ENCODE results near the gene PCSK6.

PCSK6 gene

GRCh38 chr15:101526442-101526841, 36.9 kb upstream of the PCSK6 start:
- no peak overlapping the region for H3K4me3 ChIP-seq
- H3K36me3 ChIP-seq = no peaks in the 10 kb centered on the region
- H3K27me3 ChIP-seq = peaks cover 0 to 13% of the 10 kb centered on the region in 2 donors
- H3K4me1 ChIP-seq = no peaks in the 10 kb centered on the region
- DNase-seq = no peak
- H3K9me3 ChIP-seq = peaks cover 0 to 3% (median 0%) of the 10 kb centered on the region in 3 donors
- intact Hi-C loops (cut with DNase I; ENCODE audit: low total_unique reads) = no loop called here
- TF ChIP-seq CTCF (IDR thresholded peaks at IDR 0.05) = no peak
- H3K27ac ChIP-seq = no peak overlapping the region

GRCh38 chr15:101526021-101526420, 36.5 kb upstream of the PCSK6 start:
- H3K9me3 ChIP-seq = peaks cover 0 to 3% (median 0%) of the 10 kb centered on the region in 3 donors
- no peaks in the 10 kb centered on the region for H3K4me1 ChIP-seq
- no peak for TF ChIP-seq CTCF (IDR thresholded peaks at IDR 0.05)
- no peaks in the 10 kb centered on the region for H3K36me3 ChIP-seq
- intact Hi-C loops (cut with DNase I; ENCODE audit: low total_unique reads) = no loop called here
- DNase-seq = no peak
- H3K27me3 ChIP-seq = peaks cover 0 to 13% of the 10 kb centered on the region in 2 donors
- no peak overlapping the region for H3K4me3 ChIP-seq
- H3K27ac ChIP-seq = no peak overlapping the region

GRCh38 chr15:101525087-101525669, 35.7 kb upstream of the PCSK6 start:
- DNase-seq = no peak
- no peak for TF ChIP-seq CTCF (IDR thresholded peaks at IDR 0.05)
- H3K27me3 ChIP-seq = peaks cover 0 to 13% of the 10 kb centered on the region in 2 donors
- no peak overlapping the region for H3K27ac ChIP-seq
- H3K36me3 ChIP-seq = no peaks in the 10 kb centered on the region
- intact Hi-C loops (cut with DNase I; ENCODE audit: low total_unique reads) = no loop called here
- no peaks in the 10 kb centered on the region for H3K4me1 ChIP-seq
- peaks cover 0 to 3% (median 0%) of the 10 kb centered on the region in 3 donors for H3K9me3 ChIP-seq
- H3K4me3 ChIP-seq = no peak overlapping the region

- intact Hi-C loops (cut with DNase I; ENCODE audit: low total_unique reads) = no loop called here
- no peak for DNase-seq
- no peaks in the 10 kb centered on the region for H3K36me3 ChIP-seq
- peaks cover 0 to 5% (median 3%) of the 10 kb centered on the region in 3 donors for H3K9me3 ChIP-seq
- no peaks in the 10 kb centered on the region for H3K4me1 ChIP-seq
- H3K4me3 ChIP-seq = no peak overlapping the region
- no peak for TF ChIP-seq CTCF (IDR thresholded peaks at IDR 0.05)
- H3K27ac ChIP-seq = no peak overlapping the region
- peaks cover 0 to 13% of the 10 kb centered on the region in 2 donors for H3K27me3 ChIP-seq
Measured at GRCh38 chr15:101523560-101523940, 34.0 kb upstream of the PCSK6 start.

- Histone ChIP-seq H3K9me3 (peaks cover 0 to 10% (median 4%) of the 10 kb centered on the region in 3 donors), H3K4me1 (no peaks in the 10 kb centered on the region), H3K27me3 (peaks cover 0 to 13% of the 10 kb centered on the region in 2 donors), H3K4me3 (no peak overlapping the region), H3K27ac (no peak overlapping the region), H3K36me3 (no peaks in the 10 kb centered on the region)
- intact Hi-C loops (cut with DNase I; ENCODE audit: low total_unique reads) = no loop called here
- DNase-seq = no peak
- TF ChIP-seq CTCF (IDR thresholded peaks at IDR 0.05) = no peak
Measured at GRCh38 chr15:101522621-101523559, 33.4 kb upstream of the PCSK6 start.
